GM13976 (cell line): Measurements from ENCODE around the gene TBX4.

Source experiments
- DNase-seq: peaks from one replicate; pipeline ENCODE4 v3.0.0; 2012; ENCODE audit warnings: low spot score
- CTCF ChIP-seq: IDR thresholded peaks from 2 replicates; pipeline ENCODE4 v1.5.1; 2012; ENCODE audit warnings: borderline replicate concordance, mild to moderate bottlenecking; ENCODE audit not compliant: insufficient read depth; ENCODE audit errors: extremely low read depth, missing control alignments, control extremely low read depth
- in situ Hi-C: fragments of 300-500 bp; cut with MboI; formaldehyde crosslinking; loops from one replicate; pipeline ENCODE4 v1.12.0; 2022; ENCODE audit warnings: low sequenced_read_pairs, mixed read lengths, inconsistent platforms; ENCODE audit not compliant: unreplicated experiment

TBX4 gene

DNA sequence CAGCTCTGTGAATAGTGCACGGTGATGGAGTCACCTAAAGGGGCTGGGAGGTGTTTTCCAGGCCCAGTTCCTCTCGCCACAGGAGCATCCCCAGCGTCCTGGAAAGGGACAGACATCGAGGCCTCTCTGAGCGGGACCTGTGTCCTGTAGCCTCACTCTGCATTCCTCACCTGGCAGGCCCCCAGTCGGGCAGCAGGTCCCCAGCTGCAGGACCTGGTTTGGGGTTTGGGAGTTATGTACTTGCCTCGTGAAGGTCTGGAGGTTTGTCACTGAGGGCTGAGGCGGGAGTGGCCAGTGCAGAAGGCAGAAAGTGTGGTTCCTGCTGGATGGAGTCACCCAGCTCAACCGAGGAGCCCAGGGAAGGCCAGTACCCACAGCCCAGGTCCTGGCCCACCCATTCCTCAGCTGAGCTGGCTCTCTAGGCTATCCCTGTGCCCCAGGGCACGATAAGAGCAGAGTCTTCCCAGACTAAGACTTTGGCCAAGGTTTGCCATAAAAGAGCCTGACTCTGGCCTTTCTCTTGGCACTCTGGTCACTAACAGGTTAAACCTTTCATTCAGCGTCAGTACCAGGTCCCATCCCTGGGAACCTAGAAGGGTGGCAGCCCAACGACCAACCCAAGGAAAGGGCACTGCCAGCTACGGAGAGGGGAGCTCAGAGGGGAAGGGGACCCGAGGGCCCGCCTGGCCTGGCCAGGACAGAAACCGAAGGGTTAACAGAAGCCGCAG is 24.4 kb downstream of the TBX4 start:
- in situ Hi-C loops = no loop called here
- TF ChIP-seq CTCF = no peak
- no peak for DNase-seq

DNA sequence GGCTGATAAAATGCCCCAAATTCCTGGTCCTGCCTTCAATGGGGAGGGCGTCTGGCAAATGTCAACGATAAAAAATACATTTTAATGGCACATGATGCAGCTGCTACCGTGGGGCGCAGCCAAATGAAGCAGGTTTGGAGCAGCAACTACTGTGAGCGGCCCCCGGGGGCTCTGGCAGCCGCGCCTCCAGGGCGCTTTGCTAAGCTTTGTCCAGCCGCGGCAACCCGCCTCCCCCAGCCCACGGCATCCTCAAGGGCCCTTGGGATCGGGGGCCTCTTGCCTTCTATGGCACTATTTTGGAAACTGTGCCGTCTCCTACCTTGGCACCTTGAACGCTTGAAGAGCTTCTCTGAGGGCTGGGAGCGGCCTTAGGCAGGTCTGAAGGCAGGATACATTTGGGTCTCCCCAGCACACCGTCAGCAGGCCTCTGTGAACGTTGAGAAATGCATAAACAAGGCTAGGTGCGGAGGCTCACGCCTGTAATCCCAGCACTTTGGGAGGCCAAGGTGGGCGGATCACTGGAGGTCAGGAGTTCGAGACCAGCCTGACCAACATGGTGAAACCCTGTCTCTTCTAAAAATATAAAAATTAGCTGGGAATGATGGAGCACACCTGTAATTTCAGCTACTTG is 25.1 kb downstream of the TBX4 start:
- TF ChIP-seq CTCF = no peak
- in situ Hi-C loops = no loop called here
- DNase-seq = no peak

DNA sequence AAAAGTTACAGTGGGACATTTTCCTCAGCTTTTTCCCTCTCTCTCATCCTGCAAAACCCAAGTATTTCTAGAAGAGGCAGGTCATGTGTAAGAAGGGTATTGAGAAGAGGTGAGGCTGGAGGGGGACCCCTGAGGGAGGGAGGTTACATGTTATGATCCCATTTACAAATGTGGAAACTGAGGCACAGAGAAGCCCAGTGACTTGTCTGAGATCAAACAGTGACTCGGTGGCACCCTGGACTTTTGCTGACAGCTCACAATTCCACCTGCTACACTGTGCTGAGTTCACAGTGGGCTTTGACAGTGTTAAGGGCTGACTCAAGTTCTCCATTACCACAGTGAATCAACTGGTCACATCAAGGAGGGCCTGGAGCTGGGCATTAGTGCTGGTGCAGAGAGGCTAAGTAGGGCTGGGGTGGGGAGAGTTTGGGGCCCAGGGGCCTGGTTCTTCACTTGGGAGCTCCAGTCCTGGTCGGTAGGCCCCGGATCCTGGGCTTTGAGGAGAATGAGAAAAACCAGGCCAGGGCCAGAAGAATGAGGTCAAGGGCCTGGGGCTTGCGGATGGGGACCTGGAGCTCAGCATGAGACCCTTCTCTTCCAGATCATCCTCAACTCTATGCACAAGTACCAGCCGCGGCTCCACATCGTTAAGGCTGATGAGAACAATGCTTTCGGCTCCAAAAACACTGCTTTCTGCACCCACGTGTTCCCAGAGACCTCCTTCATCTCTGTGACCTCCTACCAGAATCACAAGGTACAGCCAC is 26.0 kb downstream of the TBX4 start:
- no peak for TF ChIP-seq CTCF
- no peak for DNase-seq
- in situ Hi-C loops = no loop called here

DNA sequence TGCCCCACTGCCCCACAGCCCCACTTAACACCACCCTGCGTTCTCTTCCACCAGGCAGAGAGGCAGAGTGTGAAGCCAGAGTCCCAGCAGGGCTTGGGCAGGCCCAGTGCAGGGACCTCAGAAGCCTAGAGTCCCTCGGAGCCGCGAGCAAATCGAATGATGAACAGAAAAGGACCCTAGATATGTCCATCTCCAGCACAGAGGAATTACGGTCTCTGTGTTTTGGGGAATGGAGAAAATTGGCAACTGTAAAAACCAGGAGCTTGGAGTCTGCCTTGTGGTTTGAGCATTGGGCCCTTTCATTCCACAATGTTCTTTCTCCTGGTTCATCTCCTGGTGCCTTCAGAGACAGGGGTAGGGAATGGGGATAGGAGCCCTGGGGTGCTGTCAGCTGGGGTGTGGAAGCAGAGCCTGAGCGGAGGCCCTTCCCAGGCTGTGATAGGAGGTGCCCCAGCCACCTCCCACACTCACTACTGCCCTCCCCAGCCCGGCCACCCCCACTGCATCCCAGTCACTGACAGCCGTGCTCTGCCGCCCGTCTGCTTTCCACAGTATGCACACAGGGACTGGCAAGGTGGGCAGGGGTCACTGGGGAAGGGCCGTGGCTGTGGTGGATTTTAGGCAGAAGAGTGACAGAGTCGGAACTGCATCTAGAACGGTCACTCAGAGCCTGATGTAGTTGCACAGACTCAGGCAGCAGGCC is 26.7 kb downstream of the TBX4 start:
- in situ Hi-C loops = no loop called here
- TF ChIP-seq CTCF = no peak

GRCh38 chr17:61479493-61480413 is 27.5 kb downstream of the TBX4 start:
- in situ Hi-C loops = no loop called here
- no peak for DNase-seq
- TF ChIP-seq CTCF = no peak

More for the DNA sequence above, 26.7 kb downstream of the TBX4 start:
- no peak for DNase-seq
